GM19468 (cell line): ENCODE measurements around the gene LILRA1.
"Not testable (repeated sequence)": the region's sequence is repeated elsewhere in the genome, so short reads cannot be mapped to it uniquely, and the experiment has no call there.

Experiments
- ATAC-seq: cut with Tn5 transposase; IDR thresholded peaks from one replicate; pipeline ENCODE4 v1.9.1; 2021; ENCODE audit warnings: mild to moderate bottlenecking, moderate library complexity, moderate number of reproducible peaks; ENCODE audit not compliant: unreplicated experiment; ENCODE audit errors: extremely low read depth

Gene LILRA1

DNA sequence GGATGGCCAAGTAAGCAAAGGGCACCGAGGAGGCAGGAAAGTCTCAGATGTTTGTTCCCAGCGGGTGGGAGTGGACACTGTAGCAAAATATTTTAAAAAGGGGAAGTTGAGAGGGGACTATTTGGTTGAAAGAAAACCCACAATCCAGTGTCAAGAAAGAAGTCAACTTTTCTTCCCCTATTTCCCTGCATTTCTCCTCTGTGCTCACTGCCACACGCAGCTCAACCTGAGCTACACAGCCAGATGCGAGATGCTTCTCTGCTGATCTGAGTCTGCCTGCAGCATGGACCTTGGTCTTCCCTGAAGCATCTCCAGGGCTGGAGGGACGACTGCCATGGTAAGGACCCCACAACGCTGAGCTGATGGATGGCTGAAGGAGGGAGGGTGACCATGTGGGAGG is at the start of gene LILRA1:
Gene LILRA1, plus strand, starts transcription at position 188 of the 400 bp plus-strand sequence. CDS start 613 bp downstream, outside the sequence.
- ATAC-seq, result not testable (repeated sequence)

DNA sequence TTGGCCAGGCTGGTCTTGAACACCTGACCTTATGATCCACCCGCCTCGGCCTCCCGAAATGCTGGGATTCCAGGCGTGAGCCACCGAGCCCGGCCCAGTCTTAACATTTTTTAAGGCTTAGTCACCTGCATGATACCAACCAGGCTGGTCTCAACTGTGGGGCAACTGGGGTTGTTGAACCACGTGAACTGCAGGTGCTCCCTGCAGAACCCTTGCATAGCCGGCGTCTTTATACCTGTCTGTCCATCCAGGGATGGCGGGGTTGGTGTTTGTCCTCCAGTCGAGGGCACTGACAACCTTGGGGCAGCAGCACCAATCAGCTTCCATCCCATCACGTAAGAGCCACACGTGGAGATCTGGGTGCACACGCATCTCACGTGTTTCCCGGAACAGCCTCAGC is 44.6 kb upstream of the LILRA1 start:
- no peak for ATAC-seq

DNA sequence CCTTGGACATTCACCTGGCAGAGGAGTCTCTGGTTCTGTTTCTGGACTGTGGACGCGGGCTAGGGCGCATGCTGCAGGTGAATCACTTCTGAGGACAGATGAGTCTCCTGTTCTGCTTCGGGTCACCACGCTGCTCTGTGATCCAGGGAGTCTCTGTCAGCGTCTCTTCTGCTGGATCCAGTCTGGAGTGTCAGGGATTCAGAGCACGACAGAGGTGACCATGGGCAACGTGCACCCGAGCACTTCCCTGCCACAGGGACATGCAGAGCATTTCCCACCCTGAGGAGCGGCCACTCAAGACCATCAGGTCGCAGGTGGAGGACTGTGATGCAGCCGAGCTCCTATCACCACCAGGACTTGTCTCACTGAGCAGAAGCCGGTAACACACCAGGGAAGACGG is 44.2 kb upstream of the LILRA1 start:
- no peak for ATAC-seq

DNA sequence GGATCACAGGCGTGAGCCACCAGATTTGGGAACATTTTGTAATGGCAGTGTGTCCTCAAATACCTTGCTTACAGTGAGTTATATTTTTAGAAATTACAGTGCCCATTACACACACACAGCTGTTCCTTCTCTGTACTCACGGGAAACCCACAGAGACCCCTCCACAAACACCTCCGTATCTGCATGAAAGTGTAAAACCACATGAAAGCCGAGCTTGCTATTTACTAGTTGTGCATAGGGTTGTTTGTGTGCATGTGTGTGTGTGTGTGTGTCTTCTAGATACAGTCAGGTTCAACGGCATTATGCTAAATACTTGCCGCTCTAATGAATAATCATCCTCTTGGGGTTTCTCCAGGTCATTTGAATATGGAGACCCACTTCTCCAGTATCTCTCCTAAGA is 42.1 kb upstream of the LILRA1 start:
- ATAC-seq, result no peak

- no peak for ATAC-seq
Measured at GRCh38 chr19:54551950-54552912, 41.2 kb upstream of the LILRA1 start.

- ATAC-seq, result no peak
Measured at GRCh38 chr19:54552913-54553310, 40.5 kb upstream of the LILRA1 start.

- ATAC-seq, result no peak
Measured at GRCh38 chr19:54554006-54554405, 39.4 kb upstream of the LILRA1 start.

- ATAC-seq, result no peak
Measured at GRCh38 chr19:54554896-54555295, 38.5 kb upstream of the LILRA1 start.

DNA sequence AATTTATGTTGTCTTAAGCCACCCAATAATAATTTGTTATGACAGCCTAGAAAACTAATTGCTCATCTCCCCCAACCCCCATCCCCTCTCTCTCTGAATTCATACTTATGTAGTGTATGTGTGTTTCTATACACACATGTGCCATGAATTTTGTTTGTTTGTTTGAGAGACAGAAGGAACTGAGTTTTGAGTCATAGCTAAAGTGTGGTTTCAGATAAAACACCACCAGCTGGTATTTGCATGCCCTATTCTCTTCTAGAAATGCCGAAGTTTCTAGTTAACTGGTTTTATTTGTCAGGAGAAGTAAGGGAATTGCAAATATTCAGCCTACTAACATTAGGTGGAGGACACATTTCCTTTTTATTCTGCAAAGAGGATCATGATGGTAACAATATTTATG is 37.2 kb upstream of the LILRA1 start:
- ATAC-seq, result no peak

DNA sequence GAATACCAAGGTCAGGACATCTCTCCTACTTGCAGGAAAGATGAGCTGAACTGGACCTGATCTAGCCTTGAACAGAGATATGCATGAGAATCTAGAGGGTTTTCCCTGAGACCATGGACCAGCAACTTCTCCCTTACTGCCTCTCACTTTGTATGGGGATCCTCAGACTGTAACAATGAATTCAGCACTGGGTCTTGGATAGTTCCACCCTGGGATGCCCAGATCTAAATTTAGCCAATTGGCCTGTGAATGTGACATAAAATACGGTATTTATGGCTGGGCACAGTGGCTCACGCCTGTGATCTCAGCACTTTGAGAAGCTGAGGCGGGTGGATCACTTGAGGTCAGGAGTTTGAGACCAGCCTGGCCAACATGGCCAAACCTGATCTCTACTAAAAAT is 35.1 kb upstream of the LILRA1 start:
- no peak for ATAC-seq

- ATAC-seq, result no peak
Measured at GRCh38 chr19:54560881-54561385, 32.5 kb upstream of the LILRA1 start.

DNA sequence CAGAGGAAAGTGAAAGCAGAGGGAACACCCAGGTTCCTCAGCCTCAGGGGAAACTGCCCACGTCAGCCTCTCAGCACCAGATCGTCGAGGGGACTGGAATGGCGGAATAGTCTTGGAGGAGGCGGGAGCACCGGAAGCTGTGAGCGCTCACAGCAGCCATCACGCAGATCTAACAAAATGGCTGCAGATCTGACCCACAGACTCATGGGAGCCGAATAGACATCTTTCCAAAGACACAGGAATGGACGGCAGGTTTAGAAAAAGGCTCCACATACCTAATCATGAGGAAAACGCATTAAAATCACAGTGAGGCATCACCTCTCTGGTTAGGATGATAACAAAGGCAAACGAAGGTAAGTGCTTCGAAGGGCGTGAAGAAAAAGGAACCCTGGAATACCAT is 31.6 kb upstream of the LILRA1 start:
- ATAC-seq, result no peak

DNA sequence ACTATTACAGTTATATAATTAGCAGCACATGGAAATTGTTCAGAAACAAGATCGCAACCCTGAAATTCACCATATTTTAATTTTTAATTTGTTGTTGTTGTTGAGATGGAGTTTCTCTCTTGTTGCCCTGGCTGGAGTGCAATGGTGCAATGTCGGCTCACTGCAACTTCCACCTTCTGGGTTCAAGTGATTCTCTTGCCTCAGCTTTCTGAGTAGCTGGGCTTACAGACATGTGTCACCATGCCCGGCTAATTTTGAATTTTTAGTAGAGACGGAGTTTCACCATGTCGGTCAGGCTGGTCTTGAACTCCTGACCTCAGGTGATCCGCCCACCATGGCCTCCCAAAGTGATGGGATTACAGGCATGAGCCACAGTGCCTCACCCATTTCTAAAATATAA is 30.2 kb upstream of the LILRA1 start:
- ATAC-seq, result not testable (repeated sequence)

- no peak for ATAC-seq
Measured at GRCh38 chr19:54570316-54570715, 23.1 kb upstream of the LILRA1 start.

DNA sequence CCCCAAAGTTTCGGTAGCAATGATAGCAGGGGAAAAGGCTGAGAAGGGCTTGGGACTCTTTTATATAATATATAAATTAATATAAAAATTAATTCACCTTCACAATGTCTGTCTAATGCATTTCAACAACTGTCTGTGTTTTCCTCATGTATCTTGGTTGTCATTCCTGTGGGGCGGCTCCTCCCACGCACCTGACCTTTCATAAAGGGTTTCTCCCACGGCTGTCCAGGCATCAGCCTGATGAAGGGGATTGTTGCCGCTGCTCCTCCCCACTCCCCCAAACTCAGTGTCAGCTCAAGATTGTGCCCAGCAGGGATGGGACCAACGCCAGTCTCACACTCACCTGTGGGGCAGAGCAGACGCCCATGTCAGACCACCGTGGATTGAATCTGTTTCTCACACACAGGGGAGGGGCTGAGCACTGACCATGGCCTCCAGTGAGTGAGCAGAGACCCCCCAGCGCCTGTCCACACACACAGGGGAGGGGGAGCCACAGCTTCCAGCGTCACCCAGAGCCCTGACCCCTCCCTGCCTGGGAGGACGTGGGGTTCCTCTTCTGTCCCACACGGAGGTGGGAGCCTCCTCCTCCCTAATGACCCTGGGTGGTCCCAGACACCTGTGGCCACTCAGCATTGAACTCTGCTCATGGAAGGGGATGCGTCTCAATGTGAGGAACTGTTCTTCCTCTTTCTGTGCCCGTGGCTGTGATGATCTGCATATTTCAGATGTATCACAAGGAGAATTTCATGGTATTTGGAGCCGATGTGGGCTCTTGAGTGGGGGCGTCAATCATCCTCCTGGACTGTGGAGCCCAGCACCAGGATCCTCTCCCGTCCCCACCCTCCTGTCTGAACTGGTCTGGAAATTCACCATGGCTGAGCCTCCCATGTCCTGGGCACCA is 21.5 kb upstream of the LILRA1 start:
- ATAC-seq, result not testable (repeated sequence)

DNA sequence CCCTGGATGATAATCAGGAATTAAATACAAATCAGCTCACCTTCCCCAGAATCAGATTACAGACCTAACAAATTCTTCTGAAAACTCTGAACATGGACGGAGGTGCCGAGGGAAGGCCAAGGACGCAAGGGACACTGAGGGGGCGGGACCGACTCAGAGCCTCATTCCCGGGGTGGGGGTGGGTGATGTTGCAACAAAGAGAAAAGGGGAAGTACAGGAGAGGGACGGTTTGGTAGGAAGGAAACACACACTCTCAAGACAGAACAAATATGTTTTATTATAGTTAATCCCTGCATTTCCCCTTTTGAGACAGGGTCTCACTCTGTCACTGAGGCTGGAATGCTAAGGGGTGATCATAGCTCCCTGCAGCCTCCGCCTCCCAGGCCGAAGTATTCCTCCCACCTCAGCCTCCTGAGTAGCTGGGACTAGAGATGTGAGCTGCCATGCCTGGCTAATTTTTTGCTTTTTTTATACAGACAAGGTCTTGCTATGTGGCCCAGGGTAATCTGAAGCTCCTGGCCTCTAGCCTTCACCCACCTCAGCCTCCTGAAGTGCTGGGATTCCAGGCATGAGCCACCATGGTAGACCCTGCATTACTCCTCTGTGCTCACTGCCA is 20.6 kb upstream of the LILRA1 start:
- no peak for ATAC-seq

GRCh38 chr19:54573330-54573872 is 20.0 kb upstream of the LILRA1 start, which contains the start of gene LILRA2:
TSS of gene LILRA2 (plus strand) at chr19:54573790. CDS start at chr19:54573879, 89 bp downstream.
- ATAC-seq, result no peak

- ATAC-seq, result no peak
Measured at GRCh38 chr19:54574051-54574450, 19.4 kb upstream of the LILRA1 start.

DNA sequence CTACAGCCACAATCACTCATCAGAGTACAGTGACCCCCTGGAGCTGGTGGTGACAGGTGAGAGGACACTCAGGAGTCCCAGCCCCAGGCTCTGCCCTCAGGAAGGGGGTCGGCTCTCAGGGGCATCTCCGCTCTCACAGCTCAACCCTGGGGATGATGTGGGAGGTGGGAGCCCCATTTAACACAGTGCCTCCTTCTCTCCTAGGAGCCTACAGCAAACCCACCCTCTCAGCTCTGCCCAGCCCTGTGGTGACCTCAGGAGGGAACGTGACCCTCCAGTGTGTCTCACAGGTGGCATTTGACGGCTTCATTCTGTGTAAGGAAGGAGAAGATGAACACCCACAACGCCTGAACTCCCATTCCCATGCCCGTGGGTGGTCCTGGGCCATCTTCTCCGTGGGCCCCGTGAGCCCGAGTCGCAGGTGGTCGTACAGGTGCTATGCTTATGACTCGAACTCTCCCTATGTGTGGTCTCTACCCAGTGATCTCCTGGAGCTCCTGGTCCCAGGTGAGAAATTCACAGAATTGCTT is 18.8 kb upstream of the LILRA1 start:
- no peak for ATAC-seq

GRCh38 chr19:54575205-54575604 is 18.2 kb upstream of the LILRA1 start:
- ATAC-seq, result not testable (repeated sequence)
